Neuron (in vitro differentiated cells): ENCODE measurements around the gene SLC26A5.

Source experiments
- H2AFZ ChIP-seq: one replicate; pipeline ENCODE4 v1.6.1; 2013; ENCODE audit warnings: low read depth, mild to moderate bottlenecking, inconsistent platforms, low read length, moderate library complexity
- H3K27me3 ChIP-seq: one replicate; pipeline ENCODE4 v1.6.1; 2013; ENCODE audit warnings: low read length; ENCODE audit not compliant: insufficient read depth
- H3K36me3 ChIP-seq: one replicate; pipeline ENCODE4 v1.6.1; 2013; ENCODE audit warnings: low read length; ENCODE audit not compliant: insufficient read depth
- H3K4me1 ChIP-seq: one replicate; pipeline ENCODE4 v1.6.1; 2013; ENCODE audit warnings: low read length; ENCODE audit not compliant: insufficient read depth
- H3K4me3 ChIP-seq: 2 replicates; pipeline ENCODE4 v1.5.1; 2013; ENCODE audit warnings: mild to moderate bottlenecking, low read length, moderate library complexity
- H3K9me3 ChIP-seq: one replicate; pipeline ENCODE4 v1.6.1; 2013; ENCODE audit warnings: low read length

SLC26A5 gene

DNA sequence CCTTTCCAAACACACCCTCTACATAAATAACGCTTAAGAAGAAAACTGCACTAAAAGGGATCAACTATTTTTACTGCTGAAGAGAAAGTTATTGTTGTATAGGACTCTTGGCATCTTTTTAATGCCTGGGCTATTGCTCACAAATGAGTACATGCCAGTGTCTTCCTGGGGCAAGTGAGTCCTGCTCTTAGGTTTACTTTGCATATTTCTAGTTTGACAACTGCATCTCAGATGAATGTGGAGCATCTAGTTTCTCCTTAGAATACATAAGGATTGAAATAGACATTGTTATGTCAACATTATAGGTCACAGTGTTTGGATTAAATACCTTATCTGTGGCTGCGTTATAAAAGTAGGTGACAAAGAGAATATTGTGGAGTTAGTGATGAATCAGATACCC is 54.0 kb downstream of the SLC26A5 start:
- Histone ChIP-seq H3K36me3 (no peaks in the 10 kb centered on the region), H2AFZ (no peak overlapping the region), H3K4me3 (no peak overlapping the region), H3K4me1 (no peaks in the 10 kb centered on the region), H3K27me3 (peaks cover 5% of the 10 kb centered on the region), H3K9me3 (no peaks in the 10 kb centered on the region)

DNA sequence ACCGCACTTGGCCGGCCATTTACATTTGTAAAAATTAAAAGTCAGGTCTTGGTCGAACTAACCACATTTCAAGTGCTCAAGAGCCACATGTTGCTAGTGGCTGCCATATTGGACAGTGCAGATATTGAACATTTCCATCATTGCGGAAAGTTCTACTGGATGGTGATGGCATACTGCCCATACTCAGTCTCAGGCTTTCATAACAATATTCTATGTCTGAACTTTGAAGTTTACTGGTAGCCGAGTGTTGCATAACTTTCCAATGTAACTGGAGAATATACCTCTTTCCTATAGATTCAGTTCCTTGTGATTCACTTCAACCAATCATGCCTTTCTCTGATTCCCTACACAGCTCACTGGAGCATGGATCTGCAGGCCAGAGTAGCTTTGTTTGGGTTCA is 54.9 kb downstream of the SLC26A5 start:
- Histone ChIP-seq H2AFZ (no peak overlapping the region), H3K4me3 (no peak overlapping the region), H3K9me3 (no peaks in the 10 kb centered on the region), H3K4me1 (no peaks in the 10 kb centered on the region), H3K36me3 (no peaks in the 10 kb centered on the region), H3K27me3 (peaks cover 5% of the 10 kb centered on the region)

DNA sequence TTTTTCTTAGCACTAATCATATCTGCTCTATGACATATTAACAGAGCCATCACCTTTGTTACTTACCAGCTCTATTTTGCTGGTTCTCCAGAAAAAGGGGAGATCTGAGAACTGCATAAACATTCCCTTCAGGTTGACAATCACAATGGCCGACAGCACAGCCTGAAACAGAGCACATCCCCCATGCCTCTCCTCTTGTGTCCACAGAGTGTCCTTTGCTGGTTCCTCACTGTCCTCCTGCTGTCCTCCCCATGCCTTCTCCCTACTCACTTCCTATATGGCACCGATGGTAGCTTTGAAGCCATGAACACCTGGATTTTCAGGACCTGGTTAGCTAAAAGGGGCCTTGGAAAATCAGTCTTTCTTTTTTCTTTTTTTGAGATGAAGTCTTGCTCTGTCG is 56.7 kb downstream of the SLC26A5 start:
- no peaks in the 10 kb centered on the region for H3K9me3 ChIP-seq
- no peak overlapping the region for H2AFZ ChIP-seq
- H3K4me3 ChIP-seq: no peak overlapping the region
- H3K4me1 ChIP-seq: no peaks in the 10 kb centered on the region
- no peaks in the 10 kb centered on the region for H3K36me3 ChIP-seq
- peaks cover 5% of the 10 kb centered on the region for H3K27me3 ChIP-seq

DNA sequence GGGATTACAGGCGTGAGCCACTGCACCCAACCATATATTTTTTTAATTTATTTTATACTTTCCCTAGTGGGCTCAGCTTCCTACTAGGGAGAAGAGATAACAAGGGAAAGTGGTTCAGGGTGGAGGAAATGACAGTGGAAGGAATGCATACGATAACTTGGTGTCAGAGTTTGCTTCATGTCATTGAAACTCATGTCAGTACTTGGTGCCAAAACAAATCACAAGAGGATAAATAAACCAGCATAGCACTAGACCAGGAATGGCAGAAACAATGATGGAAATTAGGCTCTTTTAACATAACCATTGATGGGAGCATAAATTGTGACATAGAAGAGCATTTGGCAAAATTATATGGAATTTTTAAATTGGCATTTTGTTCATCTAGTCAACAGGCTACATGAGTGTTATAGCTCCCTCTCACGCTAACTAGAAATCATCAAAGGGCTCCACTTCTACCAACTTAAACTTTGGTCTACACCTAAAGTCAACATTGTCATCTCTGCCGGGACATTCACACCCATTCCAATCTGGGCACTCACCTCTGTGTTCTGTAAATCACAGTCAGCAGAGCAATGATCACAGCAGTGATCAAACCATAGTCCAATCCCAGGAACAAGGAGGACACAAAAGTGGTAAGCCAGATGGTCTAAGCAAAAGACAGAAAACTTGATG is 57.4 kb downstream of the SLC26A5 start:
- peaks cover 5% of the 10 kb centered on the region for H3K27me3 ChIP-seq
- no peak overlapping the region for H3K4me3 ChIP-seq
- H3K9me3 ChIP-seq: no peaks in the 10 kb centered on the region
- no peaks in the 10 kb centered on the region for H3K4me1 ChIP-seq
- H2AFZ ChIP-seq: no peak overlapping the region
- no peaks in the 10 kb centered on the region for H3K36me3 ChIP-seq

DNA sequence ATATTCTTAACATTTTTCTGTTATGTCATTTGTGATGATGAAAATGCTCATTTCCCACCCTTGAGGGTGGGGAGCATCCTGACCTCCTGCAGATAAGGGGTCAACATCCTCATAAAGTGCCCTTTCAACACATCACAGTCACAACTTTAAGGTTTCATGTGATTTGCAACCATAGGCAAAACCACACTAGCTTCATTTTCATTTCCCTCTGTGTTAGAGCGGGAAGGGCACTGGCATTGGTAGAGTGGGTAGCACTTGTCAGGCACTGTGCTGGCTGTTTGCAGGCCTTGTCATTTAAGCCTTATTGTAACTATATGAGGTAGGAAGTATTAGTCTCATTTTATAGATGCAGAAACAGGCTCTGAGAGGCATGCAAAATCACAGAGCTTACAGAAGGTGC is 58.8 kb downstream of the SLC26A5 start:
- Histone ChIP-seq H3K4me1 (no peaks in the 10 kb centered on the region), H3K36me3 (no peaks in the 10 kb centered on the region), H3K27me3 (peaks cover 5% of the 10 kb centered on the region), H3K4me3 (no peak overlapping the region), H2AFZ (no peak overlapping the region), H3K9me3 (no peaks in the 10 kb centered on the region)

DNA sequence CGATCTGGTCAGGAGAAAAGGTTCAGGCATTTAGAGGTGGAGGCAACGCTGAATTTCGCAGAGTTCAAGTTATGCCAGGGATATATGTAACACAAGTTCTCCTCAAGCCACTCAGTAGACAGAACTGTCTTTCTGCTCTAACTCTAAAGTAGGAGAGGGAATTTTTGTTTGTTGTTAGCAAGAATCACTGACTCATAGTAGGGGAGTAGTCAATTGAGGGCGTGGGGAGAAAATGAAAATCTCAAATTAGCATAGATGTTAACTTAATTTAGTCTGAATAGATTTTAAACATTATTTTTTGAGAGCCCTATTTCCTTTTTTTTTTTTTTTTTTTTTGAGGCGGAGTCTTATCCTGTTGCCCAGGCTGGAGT is 64.0 kb downstream of the SLC26A5 start:
- H3K27me3 ChIP-seq: no peaks in the 10 kb centered on the region
- H2AFZ ChIP-seq: no peak overlapping the region
- no peaks in the 10 kb centered on the region for H3K4me1 ChIP-seq
- H3K9me3 ChIP-seq: no peaks in the 10 kb centered on the region
- no peaks in the 10 kb centered on the region for H3K36me3 ChIP-seq
- H3K4me3 ChIP-seq: no peak overlapping the region

DNA sequence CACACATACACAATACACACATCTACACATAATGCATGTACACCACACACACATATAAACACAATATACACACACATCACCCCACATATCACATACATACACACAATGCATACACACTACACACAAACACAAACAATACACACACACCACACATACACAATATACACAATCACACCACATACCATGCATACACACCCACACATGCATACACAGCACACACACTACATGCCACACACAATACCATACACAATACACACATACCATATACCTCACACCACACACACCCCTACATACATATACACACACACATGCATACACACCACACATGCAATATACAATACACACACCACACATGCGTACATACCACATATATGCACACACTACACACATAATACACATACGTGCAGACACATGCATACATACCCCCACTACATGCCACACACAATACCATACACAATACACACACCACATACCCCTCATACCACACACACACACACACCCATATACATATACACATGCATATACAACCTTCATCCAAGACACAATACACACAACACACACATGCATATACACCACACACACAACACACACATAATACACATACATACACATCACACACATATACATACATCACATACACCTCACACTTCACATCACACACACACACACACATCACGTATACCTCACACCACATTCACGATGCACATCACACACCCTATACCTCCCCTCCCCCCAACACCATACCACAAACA is 64.6 kb downstream of the SLC26A5 start:
- H3K4me3 ChIP-seq: no peak overlapping the region
- H2AFZ ChIP-seq: no peak overlapping the region
- H3K9me3 ChIP-seq: no peaks in the 10 kb centered on the region
- H3K27me3 ChIP-seq: no peaks in the 10 kb centered on the region
- H3K4me1 ChIP-seq: no peaks in the 10 kb centered on the region
- H3K36me3 ChIP-seq: no peaks in the 10 kb centered on the region

DNA sequence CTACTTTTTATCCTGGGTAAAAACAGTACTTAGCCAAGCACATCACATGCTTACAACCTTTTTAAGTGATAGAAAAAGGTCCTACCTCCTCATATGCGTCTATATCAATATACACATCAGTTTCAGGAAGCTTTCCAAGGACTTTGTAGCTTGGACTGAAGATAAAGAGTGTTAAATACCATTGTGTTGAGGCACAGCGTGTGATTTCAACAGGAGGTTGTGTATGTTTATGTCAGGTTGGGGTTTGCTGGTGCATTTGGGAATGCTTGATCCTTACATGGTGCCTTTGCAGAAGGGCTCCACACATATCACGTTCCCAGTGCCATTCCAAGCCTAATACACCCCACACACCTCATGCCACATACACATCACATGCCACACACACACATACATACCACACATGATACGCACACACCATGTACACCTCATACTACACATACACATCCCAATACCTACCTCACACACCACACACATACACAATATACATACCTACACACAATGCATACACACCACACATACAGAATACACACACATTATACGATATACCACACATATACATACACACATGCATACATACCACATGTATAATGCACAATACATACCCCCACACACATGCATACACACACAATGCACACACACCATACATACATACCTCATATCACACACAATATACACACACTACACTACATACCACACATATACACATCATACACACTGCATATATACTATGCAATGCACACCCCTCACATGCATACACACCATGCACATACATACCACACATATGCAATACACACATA is 65.4 kb downstream of the SLC26A5 start:
- no peak overlapping the region for H3K4me3 ChIP-seq
- H3K9me3 ChIP-seq: no peaks in the 10 kb centered on the region
- H3K36me3 ChIP-seq: no peaks in the 10 kb centered on the region
- H2AFZ ChIP-seq: no peak overlapping the region
- H3K27me3 ChIP-seq: no peaks in the 10 kb centered on the region
- H3K4me1 ChIP-seq: no peaks in the 10 kb centered on the region

DNA sequence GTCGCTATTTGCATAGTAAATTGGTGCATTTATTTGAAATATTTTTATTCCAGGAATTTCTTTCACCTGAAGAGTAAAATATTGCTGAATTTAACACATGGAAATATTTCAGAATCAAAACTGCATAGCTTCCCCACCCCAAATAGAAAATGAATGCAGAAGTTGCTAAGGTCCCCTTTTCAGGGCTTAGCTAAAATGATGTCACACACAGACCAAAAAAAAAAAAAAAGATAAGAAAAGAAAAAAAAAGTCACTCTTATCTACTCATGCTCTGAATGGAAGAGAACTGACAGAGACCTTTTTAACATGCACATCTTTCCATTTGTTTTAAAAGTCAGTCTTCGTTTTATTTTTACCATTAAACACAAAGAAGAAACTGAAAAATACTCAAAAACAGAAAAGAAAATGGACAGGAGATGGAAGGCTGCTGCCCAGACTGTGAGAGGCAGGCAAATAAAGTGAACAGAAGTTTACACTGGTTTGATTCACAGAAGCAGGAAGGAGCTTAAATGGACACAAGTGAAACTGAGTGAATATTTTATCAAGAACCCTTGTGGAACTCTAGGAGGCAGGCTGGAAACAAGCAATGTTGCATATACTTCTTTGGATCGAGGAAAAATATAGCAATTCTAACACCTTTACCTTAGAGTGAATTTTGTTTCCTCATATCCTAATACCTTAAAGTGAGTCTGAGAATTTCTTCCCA is 66.6 kb downstream of the SLC26A5 start:
- H3K27me3 ChIP-seq: no peaks in the 10 kb centered on the region
- H3K9me3 ChIP-seq: no peaks in the 10 kb centered on the region
- H3K4me3 ChIP-seq: no peak overlapping the region
- H3K36me3 ChIP-seq: no peaks in the 10 kb centered on the region
- no peaks in the 10 kb centered on the region for H3K4me1 ChIP-seq
- no peak overlapping the region for H2AFZ ChIP-seq

DNA sequence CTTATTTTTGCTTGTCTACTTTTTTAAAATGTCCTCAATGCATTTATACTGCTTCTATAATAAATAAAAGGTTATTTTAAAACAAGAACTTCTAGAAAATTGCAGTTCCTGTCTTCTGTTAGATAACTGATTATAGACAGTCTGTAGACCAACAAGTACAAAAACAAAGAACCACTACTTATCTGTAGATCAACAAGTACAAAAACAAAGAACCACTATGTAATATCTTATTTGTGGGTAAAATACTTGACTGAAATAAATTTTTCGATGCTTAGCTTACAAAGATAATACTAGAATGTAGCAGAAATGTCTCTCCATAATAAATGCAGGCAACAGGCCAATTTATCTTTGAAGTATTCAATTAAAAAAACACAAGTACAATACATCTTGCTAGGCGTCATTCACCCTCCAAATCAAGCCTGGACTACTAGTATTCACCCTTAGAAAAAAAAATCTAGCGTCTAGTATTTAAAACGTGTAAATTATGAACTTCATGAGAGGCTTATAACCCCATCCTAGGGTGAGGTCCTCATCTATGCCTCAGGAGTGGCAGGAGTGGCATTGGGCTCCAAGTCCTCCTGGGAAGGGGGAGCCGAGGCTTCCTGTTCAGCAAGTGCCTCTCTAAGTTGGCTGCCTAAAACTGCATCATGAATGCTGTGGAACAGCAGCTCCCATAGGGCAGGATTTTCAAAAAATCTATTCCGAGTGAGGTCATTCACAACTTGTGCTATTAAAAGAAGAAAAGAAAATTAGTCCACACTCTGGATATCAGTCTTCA is 72.0 kb downstream of the SLC26A5 start:
- no peak overlapping the region for H2AFZ ChIP-seq
- no peak overlapping the region for H3K4me3 ChIP-seq
- peaks cover 10% of the 10 kb centered on the region for H3K36me3 ChIP-seq
- H3K9me3 ChIP-seq: no peaks in the 10 kb centered on the region
- H3K27me3 ChIP-seq: no peaks in the 10 kb centered on the region
- H3K4me1 ChIP-seq: no peaks in the 10 kb centered on the region

DNA sequence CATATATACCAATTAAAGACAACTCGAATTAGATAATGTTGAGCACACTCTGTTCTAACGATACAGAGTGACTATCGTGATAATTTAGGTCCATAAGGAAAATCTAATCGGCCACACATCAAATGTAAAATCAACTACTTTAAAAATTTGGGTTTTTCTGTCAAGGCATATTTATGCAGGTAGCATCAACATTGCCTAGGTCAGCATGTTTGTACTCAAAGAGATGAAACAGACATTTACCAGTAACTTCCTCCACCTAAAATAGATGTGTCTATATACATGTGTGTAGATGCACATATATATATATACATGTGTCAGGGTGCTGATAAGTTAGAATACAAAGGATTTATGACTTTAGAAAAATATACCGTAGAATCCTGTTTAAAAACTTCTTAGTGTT is 76.6 kb downstream of the SLC26A5 start:
- H3K4me1 ChIP-seq: no peaks in the 10 kb centered on the region
- no peak overlapping the region for H2AFZ ChIP-seq
- H3K4me3 ChIP-seq: no peak overlapping the region
- no peaks in the 10 kb centered on the region for H3K27me3 ChIP-seq
- peaks cover 49% of the 10 kb centered on the region for H3K36me3 ChIP-seq
- no peaks in the 10 kb centered on the region for H3K9me3 ChIP-seq

DNA sequence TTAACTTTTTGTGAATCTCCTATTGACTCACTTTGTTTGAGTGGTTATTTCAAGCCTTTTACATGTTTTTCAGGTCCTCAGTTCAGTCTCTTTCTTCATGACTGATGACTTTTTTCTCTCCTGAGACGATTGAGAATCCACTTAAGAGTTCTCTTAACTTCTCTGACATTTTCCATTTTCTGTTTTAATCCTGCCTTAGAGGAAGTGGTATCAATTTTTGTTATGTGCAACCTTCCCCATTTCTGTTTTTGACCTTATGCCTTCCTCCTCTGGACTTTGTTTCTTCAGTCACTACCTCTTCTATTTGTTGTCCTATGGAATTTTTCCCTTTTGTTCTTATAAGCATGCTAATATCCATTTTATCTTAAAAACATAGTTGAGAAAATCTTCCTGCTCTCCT is 96.2 kb downstream of the SLC26A5 start:
- H3K36me3 ChIP-seq: peaks cover 24% of the 10 kb centered on the region

More for the DNA sequence above, 96.2 kb downstream of the SLC26A5 start:
- H3K9me3 ChIP-seq: no peaks in the 10 kb centered on the region
- no peak overlapping the region for H2AFZ ChIP-seq
- H3K27me3 ChIP-seq: no peaks in the 10 kb centered on the region
- H3K4me1 ChIP-seq: peaks cover 19% of the 10 kb centered on the region
- H3K4me3 ChIP-seq: no peak overlapping the region
